Stomach (tissue), 9 donors: ENCODE measurements around the gene RACGAP1. TPM values are rescaled to one million over a fixed set of nuclear protein-coding genes. Genes with fewer than 3 reads are reported as not detected.

Source experiments
- DNase-seq, 2 donors: peaks; one replicate each; pipeline versions ENCODE4 v3.0.0 to v3.0.0-alpha.2; 2013 to 2019
- H3K27ac ChIP-seq, 5 donors: fragments of 200-600 bp in 4 of 5; sonication (generic) in 4 of 5; one replicate each; pipeline ENCODE4 v1.5.1; 2013 to 2019; ENCODE audit warnings: mild to moderate bottlenecking in 1 of 5, moderate library complexity in 1 of 5
- H3K27me3 ChIP-seq, 3 donors: fragments of 200-600 bp; sonication (generic); one replicate each; pipeline ENCODE4 v1.5.1; 2017 to 2019; ENCODE audit warnings: mixed run types in 1 of 3
- H3K36me3 ChIP-seq, 4 donors: fragments of 200-600 bp; sonication (generic); 1 replicate in 3 of 4; 2 replicates in 1 of 4; pipeline ENCODE4 v1.5.1; 2016 to 2019
- H3K4me1 ChIP-seq, 4 donors: fragments of 200-600 bp; sonication (generic); one replicate each; pipeline ENCODE4 v1.5.1; 2016 to 2019
- H3K4me3 ChIP-seq, 4 donors: fragments of 200-600 bp; sonication (generic) in 3 of 4; one replicate each; pipeline ENCODE4 v1.5.1; 2016 to 2019; ENCODE audit warnings: mild to moderate bottlenecking in 1 of 4
- H3K9me3 ChIP-seq, 4 donors: fragments of 200-600 bp; sonication (generic); one replicate each; pipeline ENCODE4 v1.5.1; 2016 to 2019
- CTCF ChIP-seq, 7 experiments: fragments of 450-650 bp in 4 of 7; fragments of 200-600 bp in 3 of 7; sonication (generic) in 3 of 7; IDR thresholded peaks; one replicate each; pipeline ENCODE4 v1.5.1; 2016 to 2019; ENCODE audit warnings: antibody characterized with exemption in 7 of 7, control low read depth in 2 of 7, mild to moderate bottlenecking in 1 of 7
- EP300 ChIP-seq: sonication (generic); formaldehyde crosslinking; IDR thresholded peaks from one replicate; pipeline ENCODE4 v1.6.1; 2017; ENCODE audit warnings: antibody characterized with exemption
- POLR2A ChIP-seq, 4 donors: fragments of 450-650 bp; IDR thresholded peaks; one replicate each; pipeline ENCODE4 v1.6.1; 2016; ENCODE audit warnings: antibody characterized with exemption in 4 of 4, control low read depth in 2 of 4, mild to moderate bottlenecking in 1 of 4, moderate library complexity in 1 of 4
- POLR2AphosphoS5 ChIP-seq, 3 donors: sonication (generic); formaldehyde crosslinking; IDR thresholded peaks; one replicate each; pipeline ENCODE4 v1.6.1; 2016; ENCODE audit warnings: antibody characterized with exemption in 3 of 3
- WGBS, 5 donors: extraction: QIAGEN DNeasy Blood & Tissue Kit in 3 of 5; methylation state at CpG; one replicate each; pipeline versions ENCODE4 v1.1.5 to v1.1.7; 2013 to 2018; 5-methylcytosine and 5-hydroxymethylcytosine counted together
- intact Hi-C: fragments of 100-400 bp; cut with DNase I; formaldehyde crosslinking; loops from one replicate; pipeline ENCODE4 v1.15.1; 2023; ENCODE audit warnings: low total_unique reads
- polyA plus RNA-seq, 3 donors: library from polyadenylated mRNA; stranded (reverse); fragments of 200-250 nt; gene quantifications; one replicate each; pipeline ENCODE4 v1.2.3, GENCODE V29; 2013
- total RNA-seq, 5 donors: library from RNA; depleted of rRNA; stranded (reverse); fragments of >200 nt; gene quantifications; one replicate each; pipeline versions ENCODE4 v1.1.0 to v1.2.3, GENCODE V29; 2014 to 2016
- donor health status: healthy with polysubstance abuse.
- donor health status: Bipolar disorder and iron deficiency.
- donor health status: healthy.

RACGAP1 gene
- total and polyA plus RNA-seq, 8 donors: 7.9 to 36.7 (median 12.7) TPM

- Histone ChIP-seq H3K9me3 (no peaks in the 10 kb centered on the region), H3K27ac (no peak overlapping the region), H3K36me3 (no peaks in the 10 kb centered on the region), H3K27me3 (peaks cover 0 to 27% (median 0%) of the 10 kb centered on the region in 3 donors), H3K4me3 (no peak overlapping the region), H3K4me1 (peaks cover 21 to 42% (median 30%) of the 10 kb centered on the region in 4 donors)
- DNase-seq: peak in 1 of 2 donors; percentile 22
- TF ChIP-seq CTCF (IDR thresholded peaks at IDR 0.05) (no peak), EP300 (no peak), POLR2AphosphoS5 (IDR thresholded peaks at IDR 0.05) (no peak)
- 66 to 81% (median 75%) methylated on average over 9 of the region's 9 CpGs for WGBS, 5 donors
- intact Hi-C loops: no loop called here
Measured at GRCh38 chr12:49972129-49972528, 53.2 kb downstream of the RACGAP1 start.

- Histone ChIP-seq H3K36me3 (no peaks in the 10 kb centered on the region), H3K27me3 (peaks cover 0 to 27% (median 0%) of the 10 kb centered on the region in 3 donors), H3K9me3 (no peaks in the 10 kb centered on the region), H3K4me3 (no peak overlapping the region), H3K4me1 (peaks cover 22 to 48% (median 37%) of the 10 kb centered on the region in 4 donors), H3K27ac (no peak overlapping the region)
- intact Hi-C loops: no loop called here
- WGBS, 5 donors: 70 to 88% (median 83%) methylated on average over 6 of the region's 6 CpGs
- DNase-seq: peak in 1 of 2 donors; percentile 1
- no peak for TF ChIP-seq EP300
Measured at GRCh38 chr12:49971141-49971540, 54.2 kb downstream of the RACGAP1 start.

- H3K27me3 ChIP-seq: peaks cover 0 to 27% (median 0%) of the 10 kb centered on the region in 3 donors
- no peak for TF ChIP-seq CTCF (IDR thresholded peaks at IDR 0.05)
- no peak for TF ChIP-seq EP300
- TF ChIP-seq POLR2AphosphoS5 (IDR thresholded peaks at IDR 0.05): no peak
- no peak for TF ChIP-seq POLR2A (IDR thresholded peaks at IDR 0.05)
- H3K4me3 ChIP-seq: no peak overlapping the region
- H3K36me3 ChIP-seq: no peaks in the 10 kb centered on the region
- intact Hi-C loops: no loop called here
- no peaks in the 10 kb centered on the region for H3K9me3 ChIP-seq
- 72 to 82% (median 77%) methylated on average over 10 of the region's 10 CpGs for WGBS, 5 donors
- peaks cover 22 to 48% (median 37%) of the 10 kb centered on the region in 4 donors for H3K4me1 ChIP-seq
- no peak overlapping the region for H3K27ac ChIP-seq
- DNase-seq: peak in 1 of 2 donors; percentile 3
Measured at GRCh38 chr12:49970658-49971057, 54.6 kb downstream of the RACGAP1 start.

GRCh38 chr12:49969651-49970429 lies 55.5 kb downstream of the RACGAP1 start:
- Histone ChIP-seq H3K27me3 (peaks cover 0 to 27% (median 0%) of the 10 kb centered on the region in 3 donors), H3K36me3 (no peaks in the 10 kb centered on the region), H3K4me1 (peaks cover 18 to 39% (median 32%) of the 10 kb centered on the region in 4 donors), H3K27ac (no peak overlapping the region), H3K9me3 (no peaks in the 10 kb centered on the region), H3K4me3 (no peak overlapping the region)
- 80 to 88% (median 85%) methylated on average over 12 of the region's 12 CpGs for WGBS, 5 donors
- intact Hi-C loops: loop anchor here (5.0 kb wide), 2 partner anchors 87 to 102 kb away; partner anchors contain the start of gene ASIC1
- no peak for TF ChIP-seq CTCF (IDR thresholded peaks at IDR 0.05)
- TF ChIP-seq POLR2AphosphoS5 (IDR thresholded peaks at IDR 0.05): no peak
- TF ChIP-seq POLR2A (IDR thresholded peaks at IDR 0.05): no peak
- TF ChIP-seq EP300: no peak
- DNase-seq: peak in 1 of 2 donors; percentile 1

GRCh38 chr12:49969027-49969426 lies 56.3 kb downstream of the RACGAP1 start:
- no peaks in the 10 kb centered on the region for H3K9me3 ChIP-seq
- no peaks in the 10 kb centered on the region for H3K36me3 ChIP-seq
- TF ChIP-seq POLR2A (IDR thresholded peaks at IDR 0.05) (no peak), CTCF (IDR thresholded peaks at IDR 0.05) (no peak), POLR2AphosphoS5 (IDR thresholded peaks at IDR 0.05) (no peak), EP300 (no peak)
- H3K4me3 ChIP-seq: no peak overlapping the region
- whole genome bisulfite sequencing, 5 donors: 71 to 90% (median 76%) methylated on average over 5 of the region's 5 CpGs
- DNase-seq: no peak
- no peak overlapping the region for H3K27ac ChIP-seq
- H3K27me3 ChIP-seq: peaks cover 0 to 28% (median 0%) of the 10 kb centered on the region in 3 donors
- peaks cover 10 to 31% (median 26%) of the 10 kb centered on the region in 4 donors for H3K4me1 ChIP-seq
- intact Hi-C loops: loop anchor here (5.0 kb wide), 2 partner anchors 88 to 103 kb away; partner anchors contain the start of gene ASIC1
